ENCODE measurements around the gene POFUT1. TPM values are rescaled to one million over a fixed set of nuclear protein-coding genes. Genes with fewer than 3 reads are reported as not detected.

The POFUT1 gene
- total and polyA plus RNA-seq, 2 of the 8 experiments (the other 6 are each of a cell fraction or from before 2014, with no cell fraction given) = 19.4 to 24.4 TPM

DNA sequence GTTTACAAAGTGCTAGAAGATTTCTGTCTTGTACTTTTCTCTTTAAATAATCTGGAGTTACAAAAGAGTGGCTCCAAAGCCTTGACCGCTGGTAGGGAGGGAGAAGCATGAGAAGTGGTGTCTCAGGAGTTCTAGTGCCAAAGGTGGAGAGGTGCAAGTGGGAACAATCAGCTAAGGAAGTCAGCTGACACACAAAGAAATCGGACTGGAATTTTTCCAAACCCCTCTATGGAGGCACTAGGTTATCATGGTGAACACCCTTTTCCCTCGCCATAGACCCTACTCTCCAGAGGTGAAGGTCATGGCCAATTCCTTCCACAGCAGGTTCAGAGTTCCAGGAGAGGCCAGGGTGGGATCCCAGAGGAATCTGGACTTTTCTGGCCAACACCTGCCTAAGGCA is 15.0 kb upstream of the POFUT1 start:
- Histone ChIP-seq H3K79me1 (ENCODE audit: low read depth, low read length) (0 out of 2 replicates have a peak, but pooled peaks cover 4% of the 10 kb centered on the region), H4K5ac (ENCODE audit: insufficient read length, low read depth, low read length) (no peak overlapping the region), H2AK5ac (ENCODE audit: low read depth, low read length) (no peak overlapping the region), H3K27ac (ENCODE audit: low read depth, low read length) (no peak overlapping the region), H3K56ac (replicated peaks; ENCODE audit: insufficient read length, low read depth, low read length) (no peak overlapping the region), H4K8ac (ENCODE audit: extremely low read depth, insufficient read depth, low read length) (no peak overlapping the region), H3K36me3 (ENCODE audit: control insufficient read depth in 2 of 4, insufficient read depth in 4 of 4, low read length in 3 of 4) (peaks cover 24 to 28% (median 26%) of the 10 kb centered on the region in 4 experiments), H3K23me2 (ENCODE audit: low read depth, low read length) (peaks cover 4% of the 10 kb centered on the region; the same call in 1 of the 2 replicates), H2BK120ac (replicated peaks; ENCODE audit: low read depth, low read length) (no peak overlapping the region), H2BK12ac (ENCODE audit: low read depth, low read length) (no peak overlapping the region), H3K23ac (ENCODE audit: insufficient read length) (no peak overlapping the region), H3K4me3 (ENCODE audit: extremely low read depth in 1 of 4, insufficient read depth in 2 of 4, low read depth in 3 of 4, low read length in 4 of 4) (no peak overlapping the region), H2BK15ac (ENCODE audit: low read length) (no peak overlapping the region), H3K18ac (ENCODE audit: extremely low read depth, low read length) (no peak overlapping the region), H3K79me2 (ENCODE audit: control insufficient read depth in 1 of 2, insufficient read depth in 2 of 2, low read length in 2 of 2) (peaks cover 0 to 8% of the 10 kb centered on the region in 2 experiments; a peak in 1 of 4 replicates), H3K14ac (ENCODE audit: insufficient read length) (no peak overlapping the region), H3K9me3 (ENCODE audit: insufficient read depth in 2 of 2, low read depth in 1 of 2, low read length in 1 of 2) (peaks cover 0 to 4% of the 10 kb centered on the region in 2 experiments; a peak in 1 of 4 replicates), H3K27me3 (replicated peaks in 1 of 4; ENCODE audit: control insufficient read depth in 3 of 4, extremely low read depth in 1 of 4, insufficient read depth in 3 of 4, low read length in 3 of 4) (no peaks in the 10 kb centered on the region), H2AFZ (ENCODE audit: low read length) (no peak overlapping the region), H2BK20ac (ENCODE audit: low read length) (no peak overlapping the region), H2BK5ac (ENCODE audit: low read depth, low read length) (no peak overlapping the region), H3K4me1 (replicated peaks in 1 of 4; ENCODE audit: control insufficient read depth in 3 of 4, insufficient read depth in 4 of 4, low read length in 3 of 4) (peaks cover 2 to 21% (median 18%) of the 10 kb centered on the region in 4 experiments), H3K4ac (replicated peaks; ENCODE audit: insufficient read length, low read depth, low read length) (no peak overlapping the region), H4K20me1 (replicated peaks in 1 of 2; ENCODE audit: control insufficient read depth in 1 of 2, insufficient read depth in 2 of 2, low read length in 2 of 2) (peaks cover 10 to 14% of the 10 kb centered on the region in 2 experiments), H4K91ac (replicated peaks; ENCODE audit: insufficient read length, low read length) (no peak overlapping the region), H3K4me2 (ENCODE audit: insufficient read depth in 1 of 2, low read depth in 2 of 2, low read length in 2 of 2) (no peak overlapping the region), H3K9ac (replicated peaks in 1 of 4; ENCODE audit: extremely low read depth in 1 of 4, low read depth in 3 of 4, low read length in 3 of 4) (no peak overlapping the region)
- WGBS, 2 experiments (ENCODE audit: extremely low coverage in 1 of 2, insufficient coverage in 1 of 2, insufficient read length in 1 of 2, insufficient replicate concordance in 2 of 2, low coverage in 1 of 2, low lambda C conversion rate in 2 of 2, missing lambda C conversion rate in 1 of 2) = 92% methylated on average over 3 of the region's 3 CpGs; no CpG with 5 or more reads in 1 of the 2 experiments
- TF ChIP-seq BRCA1 (IDR thresholded peaks at IDR 0.05; ENCODE audit: low read depth, low read length) = no peak
- no peak for TF ChIP-seq JUN (IDR thresholded peaks at IDR 0.05; ENCODE audit: low read depth, low read length)
- no peak for TF ChIP-seq SRF (IDR thresholded peaks at IDR 0.05; ENCODE audit: low read depth, low read length)
- no peak for TF ChIP-seq SIX5 (IDR thresholded peaks at IDR 0.05; ENCODE audit: low read depth, low read length)
- TF ChIP-seq SUZ12 (IDR thresholded peaks at IDR 0.05; ENCODE audit: low read length) = no peak
- TF ChIP-seq KDM4A (IDR thresholded peaks at IDR 0.05; ENCODE audit: low read depth, low read length, severe bottlenecking) = no peak
- TF ChIP-seq RFX5 (IDR thresholded peaks at IDR 0.05; ENCODE audit: borderline replicate concordance, low read depth, low read length) = no peak
- TF ChIP-seq CBX8 (IDR thresholded peaks at IDR 0.05; ENCODE audit: borderline replicate concordance, low read depth, low read length) = no peak
- DNase-seq (ENCODE audit: low read depth in 1 of 2, low spot score in 2 of 2) (no peak), FAIRE-seq (no peak)
- CTCF ChIA-PET (ENCODE audit: partially characterized antibody) = interaction anchor here (0.6 to 0.7 kb wide), 2 partner anchors 36 to 412 kb away, joined by 3 read pairs; no protein-coding TSS in a partner anchor
- POLR2A ChIA-PET (ENCODE audit: partially characterized antibody) = interaction anchor here (1.0 to 5.6 kb wide), 3 partner anchors 11 to 24 kb away, joined by 3 to 77 read pairs (median 4); partner anchors contain the start of genes PLAGL2 and POFUT1
